ENCODE results near the gene TSNAX.

- TF ChIP-seq, protein P1, sequence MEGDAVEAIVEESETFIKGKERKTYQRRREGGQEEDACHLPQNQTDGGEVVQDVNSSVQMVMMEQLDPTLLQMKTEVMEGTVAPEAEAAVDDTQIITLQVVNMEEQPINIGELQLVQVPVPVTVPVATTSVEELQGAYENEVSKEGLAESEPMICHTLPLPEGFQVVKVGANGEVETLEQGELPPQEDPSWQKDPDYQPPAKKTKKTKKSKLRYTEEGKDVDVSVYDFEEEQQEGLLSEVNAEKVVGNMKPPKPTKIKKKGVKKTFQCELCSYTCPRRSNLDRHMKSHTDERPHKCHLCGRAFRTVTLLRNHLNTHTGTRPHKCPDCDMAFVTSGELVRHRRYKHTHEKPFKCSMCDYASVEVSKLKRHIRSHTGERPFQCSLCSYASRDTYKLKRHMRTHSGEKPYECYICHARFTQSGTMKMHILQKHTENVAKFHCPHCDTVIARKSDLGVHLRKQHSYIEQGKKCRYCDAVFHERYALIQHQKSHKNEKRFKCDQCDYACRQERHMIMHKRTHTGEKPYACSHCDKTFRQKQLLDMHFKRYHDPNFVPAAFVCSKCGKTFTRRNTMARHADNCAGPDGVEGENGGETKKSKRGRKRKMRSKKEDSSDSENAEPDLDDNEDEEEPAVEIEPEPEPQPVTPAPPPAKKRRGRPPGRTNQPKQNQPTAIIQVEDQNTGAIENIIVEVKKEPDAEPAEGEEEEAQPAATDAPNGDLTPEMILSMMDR (IDR thresholded peaks at IDR 0.05; ENCODE audit: low read length): no peak
- TF ChIP-seq EZH2phosphoT487 (IDR thresholded peaks at IDR 0.05; ENCODE audit: low read length): no peak
These were observed 18.2 kb downstream of the TSNAX start for GRCh38 chr1:231546693-231547092.

Measured in MM.1S (cell line).